Measurements from ENCODE around the gene DSCAML1.

- TF ChIP-seq CTCF (IDR thresholded peaks at IDR 0.05) (no peak), POLR2A (IDR thresholded peaks at IDR 0.05) (no peak), EP300 (IDR thresholded peaks at IDR 0.05) (no peak)
Measured at GRCh38 chr11:117392001-117392690, 404.9 kb downstream of the DSCAML1 start.
